HEK293 (cell line): ENCODE measurements around the gene HIPK2.

ENCODE experiments used
- ZBTB48 ChIP-seq: fragments of 450-650 bp; formaldehyde crosslinking; IDR thresholded peaks from 2 replicates; pipeline ENCODE4 v1.5.1; 2016; ENCODE audit warnings: missing biosample characterization, missing genetic modification characterization
- ZBTB8A ChIP-seq: fragments of 450-650 bp; formaldehyde crosslinking; IDR thresholded peaks from 2 replicates; pipeline ENCODE4 v1.5.1; 2016; ENCODE audit warnings: missing biosample characterization, missing genetic modification characterization
- ZNF239 ChIP-seq: fragments of 450-650 bp; formaldehyde crosslinking; IDR thresholded peaks from 2 replicates; pipeline ENCODE4 v1.5.1; 2016; ENCODE audit warnings: missing biosample characterization, missing genetic modification characterization
- ZNF433 ChIP-seq: fragments of 450-650 bp; formaldehyde crosslinking; IDR thresholded peaks from 2 replicates; pipeline ENCODE4 v1.5.1; 2016; ENCODE audit warnings: missing biosample characterization, missing genetic modification characterization, low read depth
- ZNF501 ChIP-seq: fragments of 450-650 bp; formaldehyde crosslinking; IDR thresholded peaks from 2 replicates; pipeline ENCODE4 v1.5.1; 2016; ENCODE audit warnings: missing biosample characterization, missing genetic modification characterization
- ZNF510 ChIP-seq: fragments of 450-650 bp; formaldehyde crosslinking; IDR thresholded peaks from 2 replicates; pipeline ENCODE4 v1.5.1; 2018; ENCODE audit warnings: mild to moderate bottlenecking, missing genetic modification characterization, missing biosample characterization; ENCODE audit not compliant: insufficient replicate concordance
- ZNF624 ChIP-seq: fragments of 450-650 bp; formaldehyde crosslinking; IDR thresholded peaks from 2 replicates; pipeline ENCODE4 v1.5.1; 2017; ENCODE audit warnings: missing biosample characterization, missing genetic modification characterization
- ZNF664 ChIP-seq: fragments of 450-650 bp; formaldehyde crosslinking; IDR thresholded peaks from 2 replicates; pipeline ENCODE4 v1.5.1; 2016; ENCODE audit warnings: missing biosample characterization, missing genetic modification characterization
- ZNF776 ChIP-seq: fragments of 450-650 bp; formaldehyde crosslinking; IDR thresholded peaks from 2 replicates; pipeline ENCODE4 v1.5.0; 2017; ENCODE audit warnings: missing biosample characterization, missing genetic modification characterization, borderline replicate concordance
- TF ChIP-seq, protein P1 (sequence below): fragments of 450-650 bp; formaldehyde crosslinking; IDR thresholded peaks from 2 replicates; pipeline ENCODE4 v1.5.1; 2016; ENCODE audit warnings: missing biosample characterization, missing genetic modification characterization

DNA sequence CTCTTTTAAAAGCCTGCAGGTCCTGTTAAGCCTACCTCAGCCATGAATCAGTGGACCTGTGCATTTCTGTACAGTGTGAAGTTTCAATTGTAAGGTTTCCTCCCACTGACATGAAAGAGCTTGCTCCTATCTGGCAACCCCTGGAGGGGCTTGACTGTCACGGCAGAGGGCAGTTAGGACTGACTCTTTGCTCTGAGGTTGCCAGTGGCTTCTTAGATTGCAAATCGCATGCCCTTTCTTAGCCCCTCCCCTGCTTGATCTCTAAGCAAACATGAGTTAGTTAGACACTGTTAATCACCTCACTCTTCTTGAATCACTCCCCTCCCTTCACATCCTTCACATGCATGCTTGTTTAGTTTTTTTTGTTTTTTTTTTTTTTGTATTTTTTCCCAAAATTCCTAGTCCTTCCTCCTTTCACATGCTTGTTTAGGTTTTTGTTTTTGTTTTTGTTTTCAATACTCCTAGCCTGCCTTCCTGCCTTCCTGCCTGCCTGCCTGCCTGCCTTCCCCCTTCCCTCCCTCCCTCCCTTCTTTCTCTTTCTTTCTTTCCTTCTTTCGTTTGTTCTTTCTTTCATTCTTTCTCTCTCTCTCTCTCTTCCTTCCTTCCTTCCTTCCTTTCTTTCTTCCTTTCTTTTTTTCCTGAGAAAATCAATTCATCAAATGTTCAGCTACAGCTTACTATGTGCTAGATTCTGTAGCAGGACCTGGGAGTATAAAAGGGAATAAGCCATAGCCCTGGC, 6.0 kb upstream of the HIPK2 start:
- no peak for TF ChIP-seq ZBTB8A (tag by site-specific recombination)
- TF ChIP-seq, protein P1, sequence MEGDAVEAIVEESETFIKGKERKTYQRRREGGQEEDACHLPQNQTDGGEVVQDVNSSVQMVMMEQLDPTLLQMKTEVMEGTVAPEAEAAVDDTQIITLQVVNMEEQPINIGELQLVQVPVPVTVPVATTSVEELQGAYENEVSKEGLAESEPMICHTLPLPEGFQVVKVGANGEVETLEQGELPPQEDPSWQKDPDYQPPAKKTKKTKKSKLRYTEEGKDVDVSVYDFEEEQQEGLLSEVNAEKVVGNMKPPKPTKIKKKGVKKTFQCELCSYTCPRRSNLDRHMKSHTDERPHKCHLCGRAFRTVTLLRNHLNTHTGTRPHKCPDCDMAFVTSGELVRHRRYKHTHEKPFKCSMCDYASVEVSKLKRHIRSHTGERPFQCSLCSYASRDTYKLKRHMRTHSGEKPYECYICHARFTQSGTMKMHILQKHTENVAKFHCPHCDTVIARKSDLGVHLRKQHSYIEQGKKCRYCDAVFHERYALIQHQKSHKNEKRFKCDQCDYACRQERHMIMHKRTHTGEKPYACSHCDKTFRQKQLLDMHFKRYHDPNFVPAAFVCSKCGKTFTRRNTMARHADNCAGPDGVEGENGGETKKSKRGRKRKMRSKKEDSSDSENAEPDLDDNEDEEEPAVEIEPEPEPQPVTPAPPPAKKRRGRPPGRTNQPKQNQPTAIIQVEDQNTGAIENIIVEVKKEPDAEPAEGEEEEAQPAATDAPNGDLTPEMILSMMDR, result no peak
- no peak for TF ChIP-seq ZNF501 (tag by site-specific recombination)
- TF ChIP-seq ZNF776 (tag by site-specific recombination), result no peak
- TF ChIP-seq ZNF433, result no peak
- no peak for TF ChIP-seq ZNF239 (tag by site-specific recombination)
- TF ChIP-seq ZNF624 (tag by site-specific recombination), result no peak
- no peak for TF ChIP-seq ZNF510 (tag by site-specific recombination)
- no peak for TF ChIP-seq ZBTB48
- TF ChIP-seq ZNF664, result no peak
